ENCODE data around the gene XPO4.

DNA sequence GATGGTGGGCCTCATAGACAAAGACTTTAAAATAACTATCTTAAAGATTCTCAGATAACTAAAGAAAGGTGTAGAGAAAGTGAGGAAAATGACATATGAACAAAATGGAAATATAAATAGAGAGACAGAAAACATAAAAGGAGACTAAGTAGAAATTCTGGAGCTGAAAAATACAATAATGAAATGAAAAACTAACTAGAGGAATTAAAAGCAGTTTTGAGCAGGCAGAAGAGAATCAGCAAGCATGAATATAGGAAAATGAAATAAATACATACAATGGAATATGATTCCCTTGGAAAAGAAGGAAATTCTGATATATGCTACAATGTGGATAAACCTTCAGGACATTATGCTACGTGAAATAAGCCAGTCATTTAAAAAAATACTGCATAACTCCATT, 132.7 kb downstream of the XPO4 start:
- TF ChIP-seq, protein P1, sequence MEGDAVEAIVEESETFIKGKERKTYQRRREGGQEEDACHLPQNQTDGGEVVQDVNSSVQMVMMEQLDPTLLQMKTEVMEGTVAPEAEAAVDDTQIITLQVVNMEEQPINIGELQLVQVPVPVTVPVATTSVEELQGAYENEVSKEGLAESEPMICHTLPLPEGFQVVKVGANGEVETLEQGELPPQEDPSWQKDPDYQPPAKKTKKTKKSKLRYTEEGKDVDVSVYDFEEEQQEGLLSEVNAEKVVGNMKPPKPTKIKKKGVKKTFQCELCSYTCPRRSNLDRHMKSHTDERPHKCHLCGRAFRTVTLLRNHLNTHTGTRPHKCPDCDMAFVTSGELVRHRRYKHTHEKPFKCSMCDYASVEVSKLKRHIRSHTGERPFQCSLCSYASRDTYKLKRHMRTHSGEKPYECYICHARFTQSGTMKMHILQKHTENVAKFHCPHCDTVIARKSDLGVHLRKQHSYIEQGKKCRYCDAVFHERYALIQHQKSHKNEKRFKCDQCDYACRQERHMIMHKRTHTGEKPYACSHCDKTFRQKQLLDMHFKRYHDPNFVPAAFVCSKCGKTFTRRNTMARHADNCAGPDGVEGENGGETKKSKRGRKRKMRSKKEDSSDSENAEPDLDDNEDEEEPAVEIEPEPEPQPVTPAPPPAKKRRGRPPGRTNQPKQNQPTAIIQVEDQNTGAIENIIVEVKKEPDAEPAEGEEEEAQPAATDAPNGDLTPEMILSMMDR (IDR thresholded peaks at IDR 0.05): no peak
- TF ChIP-seq POLR2AphosphoS5 (IDR thresholded peaks at IDR 0.05) (no peak), POLR2A (IDR thresholded peaks at IDR 0.05) (no peak), EP300 (IDR thresholded peaks at IDR 0.05) (no peak)

All from sigmoid colon (tissue), 4 donors.